GM12878 (cell line): Measurements from ENCODE around the gene ESRP2. TPM values are rescaled to one million over a fixed set of nuclear protein-coding genes. Genes with fewer than 3 reads are reported as not detected.

Experiments used
- ATAC-seq: fragments of 200-7000 bp; cut with Tn5 transposase; 3 replicates; pipeline ENCODE4 v1.9.1; 2020; ENCODE audit warnings: mild to moderate bottlenecking, moderate library complexity
- BruUV-seq: library from RNA; stranded (reverse); fragments of 400-500 nt; replicated peaks from 2 replicates; lab custom pipeline; 2021; lab: Mats Ljungman, UMichigan
- CTCF ChIA-PET: fragments of 300-600 bp; sonication (Branson Sonifier 250); formaldehyde crosslinking; extraction: SDS; loops from one replicate; lab custom pipeline; 2021; ENCODE audit warnings: inconsistent platforms; lab: Yijun Ruan, JAX
- POLR2A ChIA-PET: fragments of 350-600 bp; formaldehyde crosslinking; extraction: SDS; loops from one replicate; lab custom pipeline; 2021; ENCODE audit warnings: inconsistent platforms; lab: Charles Lee
- RAD21 ChIA-PET: fragments of 300-600 bp; sonication (Branson Sonifier 250); formaldehyde crosslinking; loops from one replicate; lab custom pipeline; 2023; ENCODE audit warnings: antibody characterized with exemption; ENCODE audit not compliant: unreplicated experiment; lab: Charles Lee
- SMC1A ChIA-PET: fragments of 300-600 bp; sonication (Branson Sonifier 250); formaldehyde crosslinking; loops from one replicate; lab custom pipeline; 2023; ENCODE audit not compliant: unreplicated experiment, uncharacterized antibody; lab: Charles Lee
- DNase-seq: peaks from one replicate; pipeline ENCODE4 v3.0.0-alpha.2; 2011; ENCODE audit warnings: low read depth, low spot score
- FAIRE-seq: peaks from 3 replicates; lab custom pipeline; 2011; peaks lifted over from hg19 to GRCh38; lab: Jason Lieb, UNC
- H2AFZ ChIP-seq: 2 replicates; pipeline ENCODE4 v1.6.0; 2011; ENCODE audit warnings: low read depth, low read length, control low read depth; ENCODE audit not compliant: control insufficient read depth
- H3K27ac ChIP-seq: 2 replicates; pipeline ENCODE4 v1.5.1; 2011; ENCODE audit warnings: control low read depth; ENCODE audit not compliant: control insufficient read depth, insufficient read depth
- H3K27me3 ChIP-seq, 2 experiments: replicated peaks in 1 of 2; 2 replicates each; pipeline versions ENCODE4 v1.6.0 to v1.6.1; 2011; ENCODE audit warnings: low read length in 1 of 2; ENCODE audit not compliant: control insufficient read depth in 2 of 2, insufficient read depth in 2 of 2
- H3K36me3 ChIP-seq, 2 experiments: 2 replicates each; pipeline ENCODE4 v1.5.1; 2011; ENCODE audit warnings: low read length in 1 of 2; ENCODE audit not compliant: control insufficient read depth in 2 of 2, insufficient read depth in 2 of 2
- H3K4me1 ChIP-seq: 2 replicates; pipeline ENCODE4 v1.6.1; 2011; ENCODE audit warnings: mild to moderate bottlenecking, low read length, moderate library complexity, mixed read lengths; ENCODE audit not compliant: control insufficient read depth, insufficient read depth
- H3K4me2 ChIP-seq: 2 replicates; pipeline ENCODE4 v1.6.0; 2011; ENCODE audit warnings: control low read depth; ENCODE audit not compliant: control insufficient read depth, insufficient read depth
- H3K4me3 ChIP-seq: fragments of 200-600 bp; sonication (generic); 2 replicates; pipeline ENCODE4 v1.5.1; 2016
- H3K79me2 ChIP-seq: 2 replicates; pipeline ENCODE4 v1.6.0; 2011; ENCODE audit warnings: low read length; ENCODE audit not compliant: control insufficient read depth, insufficient read depth
- H3K9ac ChIP-seq: 2 replicates; pipeline ENCODE4 v1.8.0; 2011; ENCODE audit warnings: low read length, control low read depth, mixed read lengths; ENCODE audit not compliant: control insufficient read depth, insufficient read depth
- H3K9me3 ChIP-seq: replicated peaks from 3 replicates; pipeline ENCODE4 v1.5.1; 2011; ENCODE audit warnings: mild to moderate bottlenecking, low read length; ENCODE audit not compliant: control insufficient read depth, insufficient read depth
- H4K20me1 ChIP-seq: 2 replicates; pipeline ENCODE4 v1.6.0; 2011; ENCODE audit not compliant: control insufficient read depth, insufficient read depth
- ATF7 ChIP-seq: fragments of 450-650 bp; IDR thresholded peaks from 2 replicates; pipeline ENCODE4 v1.6.1; 2016; ENCODE audit warnings: low read depth, mild to moderate bottlenecking
- BRCA1 ChIP-seq: IDR thresholded peaks from 2 replicates; pipeline ENCODE4 v1.6.1; 2011; ENCODE audit warnings: low read depth, low read length, improper control_type of control experiment
- CBX3 ChIP-seq: fragments of 200-600 bp; sonication (generic); IDR thresholded peaks from 2 replicates; pipeline ENCODE4 v1.6.1; 2016; ENCODE audit warnings: low read depth, borderline replicate concordance
- CHD1 ChIP-seq: IDR thresholded peaks from 2 replicates; pipeline ENCODE4 v1.6.1; 2012; ENCODE audit warnings: low read depth, low read length, improper control_type of control experiment
- CREB1 ChIP-seq: IDR thresholded peaks from 2 replicates; pipeline ENCODE4 v1.6.1; 2012; ENCODE audit warnings: low read depth, mild to moderate bottlenecking, inconsistent platforms
- CREM ChIP-seq: IDR thresholded peaks from 2 replicates; pipeline ENCODE4 v1.6.1; 2014; ENCODE audit warnings: antibody characterized with exemption, low read depth
- HDAC2 ChIP-seq: fragments of 200-600 bp; sonication (generic); IDR thresholded peaks from 2 replicates; pipeline ENCODE4 v1.6.1; 2017
- HDAC6 ChIP-seq: fragments of 200-600 bp; sonication (generic); IDR thresholded peaks from one replicate; pipeline ENCODE4 v1.8.0; 2017; ENCODE audit warnings: antibody characterized with exemption; ENCODE audit not compliant: unreplicated experiment
- HDGF ChIP-seq: fragments of 450-650 bp; IDR thresholded peaks from 2 replicates; pipeline ENCODE4 v1.6.1; 2016; ENCODE audit warnings: antibody characterized with exemption
- NRF1 ChIP-seq: conservative IDR thresholded peaks from 2 replicates; pipeline ENCODE4 v1.6.1; 2011; ENCODE audit warnings: mild to moderate bottlenecking, low read depth, low read length, improper control_type of control experiment
- RFX5 ChIP-seq: IDR thresholded peaks from 2 replicates; pipeline ENCODE4 v1.6.1; 2011; ENCODE audit warnings: low read depth, low read length, improper control_type of control experiment
- SMARCA5 ChIP-seq: fragments of 450-650 bp; IDR thresholded peaks from 2 replicates; pipeline ENCODE4 v1.6.1; 2017; ENCODE audit warnings: mild to moderate bottlenecking
- SP1 ChIP-seq: IDR thresholded peaks from one replicate; pipeline ENCODE4 v1.6.1; 2011; ENCODE audit warnings: low read depth, low read length
- SREBF2 ChIP-seq: IDR thresholded peaks from 2 replicates; pipeline ENCODE4 v1.6.1; 2012; ENCODE audit warnings: mild to moderate bottlenecking, low read length
- SUPT20H ChIP-seq: IDR thresholded peaks from 2 replicates; pipeline ENCODE4 v1.6.1; 2011; ENCODE audit warnings: low read depth, mild to moderate bottlenecking, low read length, moderate library complexity, borderline replicate concordance; ENCODE audit not compliant: control insufficient read depth
- TCF12 ChIP-seq: IDR thresholded peaks from 2 replicates; pipeline ENCODE4 v1.6.1; 2011; ENCODE audit warnings: low read depth, mild to moderate bottlenecking, low read length
- YBX1 ChIP-seq: fragments of 450-650 bp; IDR thresholded peaks from 2 replicates; pipeline ENCODE4 v1.6.1; 2016; ENCODE audit warnings: antibody characterized with exemption
- WGBS: methylation state at CpG from one replicate; pipeline ENCODE4 v1.1.6; 2016; ENCODE audit warnings: low lambda C conversion rate; ENCODE audit not compliant: insufficient replicate concordance, insufficient coverage; ENCODE audit errors: missing lambda C conversion rate; 5-methylcytosine and 5-hydroxymethylcytosine counted together
- in situ Hi-C: fragments of 300-500 bp; cut with MboI; formaldehyde crosslinking; loops from 9 replicates; pipeline ENCODE4 v1.14.3; 2018; ENCODE audit warnings: mixed read lengths
- intact Hi-C: fragments of 100-400 bp; cut with micrococcal nuclease; formaldehyde crosslinking; loops from one replicate; pipeline ENCODE4 v1.14.2; 2022; ENCODE audit not compliant: unreplicated experiment
- polyA plus RNA-seq, 11 experiments: library from polyadenylated mRNA; depleted of rRNA in 4 of 11; unstranded in 6 of 11; stranded (reverse) in 5 of 11; fragments of >200 nt; fragmentation: Nextera tagmentation in 4 of 11; fragmentation: Illumina TruSeq in 1 of 11; extraction: Ambion mirVana in 4 of 11; extraction: Trizol in 1 of 11; gene quantifications; 1 replicate in 1 of 11; 2 replicates in 10 of 11; pipeline versions ENCODE4 v1.2.1 to v1.2.3, GENCODE V29; 2011 to 2016; ENCODE audit warnings: inconsistent platforms in 2 of 11, missing spikeins in 2 of 11, low read depth in 1 of 11
- total RNA-seq, 4 experiments: library from RNA; depleted of rRNA in 3 of 4; stranded (reverse); fragments of >200 nt in 3 of 4; fragmentation: Illumina TruSeq in 1 of 4; extraction: Trizol in 1 of 4; gene quantifications; 2 replicates each; pipeline versions ENCODE4 v1.2.1 to v1.2.3, GENCODE V29; 2013 to 2021
- TF ChIP-seq, protein P1 (sequence below): fragments of 450-650 bp; IDR thresholded peaks from 2 replicates; pipeline ENCODE4 v1.6.1; 2016; ENCODE audit warnings: mild to moderate bottlenecking, moderate library complexity, borderline replicate concordance
- TF ChIP-seq, protein P2 (sequence below): fragments of 450-650 bp; IDR thresholded peaks from 2 replicates; pipeline ENCODE4 v1.6.1; 2017; ENCODE audit warnings: mild to moderate bottlenecking, low read depth, inconsistent platforms; ENCODE audit not compliant: poor library complexity, severe bottlenecking

The ESRP2 gene
- total and polyA plus RNA-seq, 10 of the 15 experiments (the other 5 are each of a cell fraction or from before 2014, with no cell fraction given): 0.04 to 0.64 (median 0.08) TPM; not detected in 3

DNA sequence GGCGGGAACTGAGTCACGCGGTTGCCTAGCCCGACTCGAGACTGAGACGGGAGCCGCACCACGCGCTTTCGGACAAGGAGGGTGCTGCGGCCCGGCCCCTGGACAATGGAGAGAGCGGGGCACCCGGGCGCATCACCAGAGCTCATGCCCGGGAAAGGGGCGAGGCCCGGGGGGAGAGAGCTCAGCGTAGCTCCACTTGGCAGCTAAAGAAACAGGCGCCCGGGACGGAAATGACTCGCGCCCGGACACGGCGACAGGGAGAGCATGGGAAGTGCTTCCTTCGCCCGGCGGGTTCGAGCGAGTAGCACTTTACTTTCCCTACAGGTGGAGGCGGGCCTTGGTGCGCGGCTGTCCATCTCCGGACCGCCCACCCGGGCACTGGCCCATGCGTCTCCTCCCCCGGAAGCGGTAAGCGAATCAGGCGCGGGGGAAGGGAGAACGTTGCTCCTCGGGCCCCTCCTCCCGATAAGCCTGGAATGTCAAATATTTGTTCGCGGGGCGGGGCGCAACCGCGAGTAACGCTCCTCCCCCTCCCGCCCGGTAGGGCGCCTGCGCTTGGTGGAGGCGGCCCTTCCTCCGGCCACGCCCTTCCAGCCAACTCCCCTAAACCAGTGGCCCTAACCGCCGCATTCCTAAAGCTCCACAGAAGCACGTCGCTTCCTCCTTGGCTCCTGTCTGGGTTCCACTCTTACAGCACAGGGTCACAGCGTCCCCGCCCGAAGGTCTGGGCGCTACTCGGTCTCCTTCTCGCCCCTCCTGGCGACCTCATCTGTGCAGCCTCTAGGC lies 1.5 kb upstream of the ESRP2 start:
- CTCF ChIA-PET: interaction anchor here (0.6 to 3.5 kb wide), 10 partner anchors 8 to 473 kb away, joined by 3 to 26 read pairs (median 4); partner anchors contain the start of gene PLA2G15
- DNase-seq (peak; percentile 86), FAIRE-seq (peak; percentile 98), ATAC-seq (peak; percentile 93)
- no peaks in the 10 kb centered on the region for H3K79me2 ChIP-seq
- no peaks in the 10 kb centered on the region for H3K27me3 ChIP-seq
- SMC1A ChIA-PET: interaction anchor here (1.0 to 3.2 kb wide), 4 partner anchors 10 to 152 kb away, joined by 3 to 18 read pairs (median 12); partner anchors contain the start of gene NFATC3
- POLR2A ChIA-PET: interaction anchor here (0.5 to 1.3 kb wide), 9 partner anchors 14 to 444 kb away, joined by 3 to 8 read pairs (median 3); partner anchors contain the start of genes DPEP2NB and NFATC3
- H3K27ac ChIP-seq: peak overlapping the region; percentile 14; the same call in 1 of the 2 replicates
- peak overlapping the region; percentile 62 for H3K4me3 ChIP-seq
- H2AFZ ChIP-seq: peak overlapping the region; percentile 97
- H3K4me2 ChIP-seq: peak overlapping the region; percentile 98
- no peaks in the 10 kb centered on the region for H3K36me3 ChIP-seq
- H3K9me3 ChIP-seq: no peaks in the 10 kb centered on the region
- H3K4me1 ChIP-seq: peaks cover 11% of the 10 kb centered on the region
- BruUV-seq: no TSS peak
- RAD21 ChIA-PET: interaction anchor here (0.5 to 2.9 kb wide), 10 partner anchors 10 to 172 kb away, joined by 3 to 22 read pairs (median 3); partner anchors contain the start of genes NFATC3 and SLC7A6
- 1% methylated on average over 61 of the region's 72 CpGs for WGBS
- in situ Hi-C loops (no loop called here), intact Hi-C loops (loop anchor here (1.0 kb wide), 1 partner anchor 91 kb away; no protein-coding TSS in a partner anchor)
- no peaks in the 10 kb centered on the region for H4K20me1 ChIP-seq
- H3K9ac ChIP-seq: peak overlapping the region; percentile 68
- no peak for TF ChIP-seq SREBF2
- peak; percentile 57 for TF ChIP-seq NRF1
- TF ChIP-seq CREM: peak; percentile 12; the same call in 1 of the 2 replicates
- TF ChIP-seq YBX1: no peak
- peak; percentile 42; the same call in 1 of the 2 replicates for TF ChIP-seq TCF12
- TF ChIP-seq SMARCA5: no peak
- TF ChIP-seq HDAC6: no peak
- TF ChIP-seq, protein P1, sequence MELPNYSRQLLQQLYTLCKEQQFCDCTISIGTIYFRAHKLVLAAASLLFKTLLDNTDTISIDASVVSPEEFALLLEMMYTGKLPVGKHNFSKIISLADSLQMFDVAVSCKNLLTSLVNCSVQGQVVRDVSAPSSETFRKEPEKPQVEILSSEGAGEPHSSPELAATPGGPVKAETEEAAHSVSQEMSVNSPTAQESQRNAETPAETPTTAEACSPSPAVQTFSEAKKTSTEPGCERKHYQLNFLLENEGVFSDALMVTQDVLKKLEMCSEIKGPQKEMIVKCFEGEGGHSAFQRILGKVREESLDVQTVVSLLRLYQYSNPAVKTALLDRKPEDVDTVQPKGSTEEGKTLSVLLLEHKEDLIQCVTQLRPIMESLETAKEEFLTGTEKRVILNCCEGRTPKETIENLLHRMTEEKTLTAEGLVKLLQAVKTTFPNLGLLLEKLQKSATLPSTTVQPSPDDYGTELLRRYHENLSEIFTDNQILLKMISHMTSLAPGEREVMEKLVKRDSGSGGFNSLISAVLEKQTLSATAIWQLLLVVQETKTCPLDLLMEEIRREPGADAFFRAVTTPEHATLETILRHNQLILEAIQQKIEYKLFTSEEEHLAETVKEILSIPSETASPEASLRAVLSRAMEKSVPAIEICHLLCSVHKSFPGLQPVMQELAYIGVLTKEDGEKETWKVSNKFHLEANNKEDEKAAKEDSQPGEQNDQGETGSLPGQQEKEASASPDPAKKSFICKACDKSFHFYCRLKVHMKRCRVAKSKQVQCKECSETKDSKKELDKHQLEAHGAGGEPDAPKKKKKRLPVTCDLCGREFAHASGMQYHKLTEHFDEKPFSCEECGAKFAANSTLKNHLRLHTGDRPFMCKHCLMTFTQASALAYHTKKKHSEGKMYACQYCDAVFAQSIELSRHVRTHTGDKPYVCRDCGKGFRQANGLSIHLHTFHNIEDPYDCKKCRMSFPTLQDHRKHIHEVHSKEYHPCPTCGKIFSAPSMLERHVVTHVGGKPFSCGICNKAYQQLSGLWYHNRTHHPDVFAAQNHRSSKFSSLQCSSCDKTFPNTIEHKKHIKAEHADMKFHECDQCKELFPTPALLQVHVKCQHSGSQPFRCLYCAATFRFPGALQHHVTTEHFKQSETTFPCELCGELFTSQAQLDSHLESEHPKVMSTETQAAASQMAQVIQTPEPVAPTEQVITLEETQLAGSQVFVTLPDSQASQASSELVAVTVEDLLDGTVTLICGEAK: peak; percentile 57; the same call in 1 of the 2 replicates
- TF ChIP-seq RFX5: 0 out of 2 replicates have a peak, but pooled peaks have one; percentile 58
- TF ChIP-seq, protein P2, sequence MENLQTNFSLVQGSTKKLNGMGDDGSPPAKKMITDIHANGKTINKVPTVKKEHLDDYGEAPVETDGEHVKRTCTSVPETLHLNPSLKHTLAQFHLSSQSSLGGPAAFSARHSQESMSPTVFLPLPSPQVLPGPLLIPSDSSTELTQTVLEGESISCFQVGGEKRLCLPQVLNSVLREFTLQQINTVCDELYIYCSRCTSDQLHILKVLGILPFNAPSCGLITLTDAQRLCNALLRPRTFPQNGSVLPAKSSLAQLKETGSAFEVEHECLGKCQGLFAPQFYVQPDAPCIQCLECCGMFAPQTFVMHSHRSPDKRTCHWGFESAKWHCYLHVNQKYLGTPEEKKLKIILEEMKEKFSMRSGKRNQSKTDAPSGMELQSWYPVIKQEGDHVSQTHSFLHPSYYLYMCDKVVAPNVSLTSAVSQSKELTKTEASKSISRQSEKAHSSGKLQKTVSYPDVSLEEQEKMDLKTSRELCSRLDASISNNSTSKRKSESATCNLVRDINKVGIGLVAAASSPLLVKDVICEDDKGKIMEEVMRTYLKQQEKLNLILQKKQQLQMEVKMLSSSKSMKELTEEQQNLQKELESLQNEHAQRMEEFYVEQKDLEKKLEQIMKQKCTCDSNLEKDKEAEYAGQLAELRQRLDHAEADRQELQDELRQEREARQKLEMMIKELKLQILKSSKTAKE: no peak
- TF ChIP-seq CHD1: no peak
- TF ChIP-seq CBX3: no peak
- TF ChIP-seq SP1: peak; percentile 61
- no peak for TF ChIP-seq SUPT20H
- TF ChIP-seq BRCA1: no peak
- TF ChIP-seq ATF7: no peak
- TF ChIP-seq HDGF: peak; percentile 83
- TF ChIP-seq HDAC2: no peak
- 0 out of 2 replicates have a peak, but pooled peaks have one; percentile 52 for TF ChIP-seq CREB1
